Measurements from ENCODE around the gene ACTMAP. TPM values are rescaled to one million over a fixed set of nuclear protein-coding genes. Genes with fewer than 3 reads are reported as not detected.

The ACTMAP gene
- total RNA-seq, 1 donor from 2014 or later: 10.4 TPM

- no peak overlapping the region for H3K4me3 Mint-ChIP-seq (ENCODE audit: unreplicated experiment)
- no peak for DNase-seq (ENCODE audit: low spot score)
- peaks cover 24% of the 10 kb centered on the region for H3K36me3 Mint-ChIP-seq (ENCODE audit: low read depth)
- H3K9me3 Mint-ChIP-seq (ENCODE audit: low read depth): no peaks in the 10 kb centered on the region
- TF ChIP-seq, protein P1, sequence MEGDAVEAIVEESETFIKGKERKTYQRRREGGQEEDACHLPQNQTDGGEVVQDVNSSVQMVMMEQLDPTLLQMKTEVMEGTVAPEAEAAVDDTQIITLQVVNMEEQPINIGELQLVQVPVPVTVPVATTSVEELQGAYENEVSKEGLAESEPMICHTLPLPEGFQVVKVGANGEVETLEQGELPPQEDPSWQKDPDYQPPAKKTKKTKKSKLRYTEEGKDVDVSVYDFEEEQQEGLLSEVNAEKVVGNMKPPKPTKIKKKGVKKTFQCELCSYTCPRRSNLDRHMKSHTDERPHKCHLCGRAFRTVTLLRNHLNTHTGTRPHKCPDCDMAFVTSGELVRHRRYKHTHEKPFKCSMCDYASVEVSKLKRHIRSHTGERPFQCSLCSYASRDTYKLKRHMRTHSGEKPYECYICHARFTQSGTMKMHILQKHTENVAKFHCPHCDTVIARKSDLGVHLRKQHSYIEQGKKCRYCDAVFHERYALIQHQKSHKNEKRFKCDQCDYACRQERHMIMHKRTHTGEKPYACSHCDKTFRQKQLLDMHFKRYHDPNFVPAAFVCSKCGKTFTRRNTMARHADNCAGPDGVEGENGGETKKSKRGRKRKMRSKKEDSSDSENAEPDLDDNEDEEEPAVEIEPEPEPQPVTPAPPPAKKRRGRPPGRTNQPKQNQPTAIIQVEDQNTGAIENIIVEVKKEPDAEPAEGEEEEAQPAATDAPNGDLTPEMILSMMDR (IDR thresholded peaks at IDR 0.05): peak; percentile 51
- H3K27me3 Mint-ChIP-seq (ENCODE audit: low read depth): no peaks in the 10 kb centered on the region
- no peak overlapping the region for H3K27ac Mint-ChIP-seq (ENCODE audit: unreplicated experiment)
- no peaks in the 10 kb centered on the region for H3K4me1 Mint-ChIP-seq (ENCODE audit: low read depth)
Measured at GRCh38 chr19:40702337-40703012, 47.8 kb downstream of the ACTMAP start.

GRCh38 chr19:40701758-40702157 lies 48.5 kb downstream of the ACTMAP start:
- Mint-ChIP-seq H3K9me3 (ENCODE audit: low read depth) (no peaks in the 10 kb centered on the region), H3K27ac (ENCODE audit: unreplicated experiment) (no peak overlapping the region), H3K4me3 (ENCODE audit: unreplicated experiment) (no peak overlapping the region), H3K36me3 (ENCODE audit: low read depth) (peaks cover 21% of the 10 kb centered on the region), H3K4me1 (ENCODE audit: low read depth) (no peaks in the 10 kb centered on the region), H3K27me3 (ENCODE audit: low read depth) (no peaks in the 10 kb centered on the region)
- no peak for DNase-seq (ENCODE audit: low spot score)
- TF ChIP-seq, protein P1 (IDR thresholded peaks at IDR 0.05): no peak

DNA sequence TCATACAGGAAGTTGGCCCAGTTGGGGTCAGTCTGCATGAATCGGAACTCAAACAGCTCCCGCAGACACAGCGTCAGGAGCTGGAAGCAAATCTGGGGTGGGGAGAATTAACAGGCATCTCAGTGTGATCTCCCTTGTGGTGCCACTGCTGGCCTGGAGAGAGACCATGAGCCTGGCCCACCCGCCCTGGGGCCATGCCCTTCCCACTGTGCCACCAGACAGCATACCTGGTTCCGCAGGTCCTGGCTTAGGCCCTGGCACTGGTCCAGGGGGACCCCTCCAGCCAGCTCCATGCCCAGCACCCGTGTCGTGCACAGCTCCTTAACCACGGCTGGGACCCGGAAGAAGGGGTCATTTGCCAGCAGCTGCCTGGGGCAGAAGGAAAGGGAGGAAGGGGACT lies 50.2 kb downstream of the ACTMAP start:
- no peaks in the 10 kb centered on the region for H3K9me3 Mint-ChIP-seq (ENCODE audit: low read depth)
- TF ChIP-seq, protein P1 (IDR thresholded peaks at IDR 0.05): no peak
- H3K27ac Mint-ChIP-seq (ENCODE audit: unreplicated experiment): no peak overlapping the region
- H3K4me1 Mint-ChIP-seq (ENCODE audit: low read depth): peaks cover 3% of the 10 kb centered on the region
- H3K36me3 Mint-ChIP-seq (ENCODE audit: low read depth): peaks cover 17% of the 10 kb centered on the region
- no peaks in the 10 kb centered on the region for H3K27me3 Mint-ChIP-seq (ENCODE audit: low read depth)
- no peak overlapping the region for H3K4me3 Mint-ChIP-seq (ENCODE audit: unreplicated experiment)
- no peak for DNase-seq (ENCODE audit: low spot score)

GRCh38 chr19:40697007-40697406 lies 53.3 kb downstream of the ACTMAP start:
- H3K36me3 Mint-ChIP-seq (ENCODE audit: low read depth): peaks cover 4% of the 10 kb centered on the region
- H3K27me3 Mint-ChIP-seq (ENCODE audit: low read depth): no peaks in the 10 kb centered on the region
- peaks cover 3% of the 10 kb centered on the region for H3K4me1 Mint-ChIP-seq (ENCODE audit: low read depth)
- no peaks in the 10 kb centered on the region for H3K9me3 Mint-ChIP-seq (ENCODE audit: low read depth)
- no peak for DNase-seq (ENCODE audit: low spot score)
- no peak overlapping the region for H3K4me3 Mint-ChIP-seq (ENCODE audit: unreplicated experiment)
- no peak overlapping the region for H3K27ac Mint-ChIP-seq (ENCODE audit: unreplicated experiment)
- TF ChIP-seq, protein P1 (IDR thresholded peaks at IDR 0.05): no peak

DNA sequence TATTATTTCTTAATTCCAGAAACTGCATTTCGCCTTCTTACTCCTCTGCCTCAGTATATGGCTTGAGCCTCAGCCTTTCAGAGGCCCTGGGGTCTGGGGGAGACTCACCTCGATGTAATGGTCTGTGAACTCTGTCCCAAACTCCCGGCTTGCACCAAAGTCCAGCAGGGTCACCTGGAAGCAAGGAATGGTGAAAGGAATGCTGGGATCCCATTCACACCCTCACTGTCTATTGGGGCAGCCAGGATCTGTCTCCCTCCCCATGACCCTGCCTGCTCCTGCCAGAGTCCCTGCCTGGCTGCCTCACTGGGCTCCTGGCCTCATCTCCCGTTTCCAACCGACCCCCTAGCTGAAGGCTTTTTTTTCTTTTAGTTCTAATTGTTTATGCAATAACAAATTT lies 54.4 kb downstream of the ACTMAP start:
- TF ChIP-seq, protein P1 (IDR thresholded peaks at IDR 0.05): no peak
- no peak overlapping the region for H3K4me3 Mint-ChIP-seq (ENCODE audit: unreplicated experiment)
- DNase-seq (ENCODE audit: low spot score): no peak
- no peaks in the 10 kb centered on the region for H3K9me3 Mint-ChIP-seq (ENCODE audit: low read depth)
- peaks cover 3% of the 10 kb centered on the region for H3K36me3 Mint-ChIP-seq (ENCODE audit: low read depth)
- no peak overlapping the region for H3K27ac Mint-ChIP-seq (ENCODE audit: unreplicated experiment)
- H3K4me1 Mint-ChIP-seq (ENCODE audit: low read depth): peaks cover 9% of the 10 kb centered on the region
- H3K27me3 Mint-ChIP-seq (ENCODE audit: low read depth): no peaks in the 10 kb centered on the region

All from chondrocyte (in vitro differentiated cells).